IMR-90 (cell line): ENCODE data around the gene UBE2C. TPM values are rescaled to one million over a fixed set of nuclear protein-coding genes. Genes with fewer than 3 reads are reported as not detected.

Source experiments
- ATAC-seq: fragments of 200-7000 bp; cut with Tn5 transposase; 2 replicates; pipeline ENCODE4 v1.9.1; 2020; ENCODE audit warnings: low read depth, mild to moderate bottlenecking, moderate library complexity
- BruUV-seq: library from RNA; stranded (reverse); fragments of 400-500 nt; replicated peaks from 2 replicates; lab custom pipeline; 2021; lab: Mats Ljungman, UMichigan
- CTCF ChIA-PET: fragments of 300-600 bp; formaldehyde crosslinking; extraction: SDS; loops from one replicate; lab custom pipeline; 2021; ENCODE audit warnings: antibody characterized with exemption; lab: Yijun Ruan, JAX
- POLR2A ChIA-PET: fragments of 300-600 bp; sonication (Branson Sonifier 250); formaldehyde crosslinking; loops from one replicate; lab custom pipeline; 2022; ENCODE audit warnings: antibody characterized with exemption; ENCODE audit not compliant: unreplicated experiment; lab: Charles Lee
- DNase-seq: peaks from one replicate; pipeline ENCODE4 v3.0.0; 2013
- H2AFZ ChIP-seq: replicated peaks from 2 replicates; pipeline ENCODE3; 2013; ENCODE audit warnings: low read length, mild to moderate bottlenecking; ENCODE audit not compliant: poor library complexity
- H2AK5ac ChIP-seq: 2 replicates; pipeline ENCODE4 v1.6.1; 2013; ENCODE audit warnings: low read depth, low read length, inconsistent platforms
- H2AK9ac ChIP-seq: replicated peaks from 2 replicates; pipeline ENCODE3; 2013; ENCODE audit warnings: mild to moderate bottlenecking, low read depth, low read length, moderate library complexity; ENCODE audit not compliant: poor library complexity
- H2BK120ac ChIP-seq: 2 replicates; pipeline ENCODE4 v1.6.1; 2013; ENCODE audit warnings: low read depth, low read length, inconsistent platforms
- H2BK15ac ChIP-seq: 3 replicates; pipeline ENCODE4 v1.6.1; 2013; ENCODE audit warnings: low read depth, low read length, inconsistent platforms
- H2BK20ac ChIP-seq: 2 replicates; pipeline ENCODE4 v1.6.1; 2013; ENCODE audit warnings: low read depth, mild to moderate bottlenecking, inconsistent platforms, low read length, moderate library complexity
- H2BK5ac ChIP-seq: 2 replicates; pipeline ENCODE4 v1.6.1; 2013; ENCODE audit warnings: mild to moderate bottlenecking, low read depth, low read length, inconsistent platforms; ENCODE audit not compliant: poor library complexity, severe bottlenecking
- H3K14ac ChIP-seq: replicated peaks from 2 replicates; pipeline ENCODE4 v1.6.1; 2013; ENCODE audit warnings: low read depth, low read length, inconsistent platforms
- H3K18ac ChIP-seq: 2 replicates; pipeline ENCODE4 v1.6.1; 2013; ENCODE audit warnings: low read depth, low read length, control low read depth
- H3K23ac ChIP-seq: 2 replicates; pipeline ENCODE4 v1.6.1; 2013; ENCODE audit warnings: low read depth, low read length, inconsistent platforms
- H3K27ac ChIP-seq: 2 replicates; pipeline ENCODE4 v1.5.1; 2013; ENCODE audit warnings: mild to moderate bottlenecking, control low read depth, low read length; ENCODE audit not compliant: insufficient read depth
- H3K27me3 ChIP-seq: 2 replicates; pipeline ENCODE4 v1.6.1; 2013; ENCODE audit warnings: low read length; ENCODE audit not compliant: control insufficient read depth, insufficient read depth
- H3K36me3 ChIP-seq: 2 replicates; pipeline ENCODE4 v1.6.1; 2013; ENCODE audit warnings: low read length, mixed read lengths; ENCODE audit not compliant: control insufficient read depth, insufficient read depth
- H3K4ac ChIP-seq: 2 replicates; pipeline ENCODE4 v1.6.1; 2013; ENCODE audit warnings: low read depth, low read length, inconsistent platforms
- H3K4me1 ChIP-seq: 2 replicates; pipeline ENCODE4 v1.6.1; 2013; ENCODE audit warnings: low read length, mixed read lengths; ENCODE audit not compliant: control insufficient read depth, insufficient read depth
- H3K4me2 ChIP-seq: 2 replicates; pipeline ENCODE4 v1.6.1; 2013; ENCODE audit warnings: low read depth, mild to moderate bottlenecking, control low read depth, low read length, moderate library complexity
- H3K4me3 ChIP-seq: 2 replicates; pipeline ENCODE4 v1.5.1; 2013; ENCODE audit warnings: low read depth, mild to moderate bottlenecking, control low read depth, low read length, moderate library complexity; ENCODE audit not compliant: insufficient read depth
- H3K56ac ChIP-seq: 2 replicates; pipeline ENCODE4 v1.6.1; 2013; ENCODE audit warnings: low read length, inconsistent platforms; ENCODE audit not compliant: insufficient read depth; ENCODE audit errors: extremely low read depth
- H3K79me1 ChIP-seq, 2 experiments: 2 replicates each; pipeline ENCODE4 v1.6.1; 2013; ENCODE audit warnings: low read length in 2 of 2, inconsistent platforms in 1 of 2, low read depth in 1 of 2
- H3K9ac ChIP-seq: 2 replicates; pipeline ENCODE4 v1.6.1; 2013; ENCODE audit warnings: low read depth, low read length, control low read depth
- H3K9me1 ChIP-seq: 2 replicates; pipeline ENCODE4 v1.6.1; 2013; ENCODE audit warnings: low read length, inconsistent platforms; ENCODE audit not compliant: insufficient read depth
- H3K9me3 ChIP-seq: 2 replicates; pipeline ENCODE4 v1.6.1; 2013; ENCODE audit warnings: low read length; ENCODE audit not compliant: control insufficient read depth, insufficient read depth
- H4K20me1 ChIP-seq: 2 replicates; pipeline ENCODE4 v1.6.1; 2013; ENCODE audit warnings: low read length, inconsistent platforms; ENCODE audit not compliant: insufficient read depth
- H4K5ac ChIP-seq: 2 replicates; pipeline ENCODE4 v1.6.1; 2013; ENCODE audit warnings: mild to moderate bottlenecking, low read depth, low read length, control low read depth
- H4K8ac ChIP-seq, 2 experiments: 2 replicates each; pipeline ENCODE4 v1.6.1; 2013; ENCODE audit warnings: low read depth in 2 of 2, low read length in 2 of 2, control low read depth in 1 of 2, inconsistent platforms in 1 of 2
- H4K91ac ChIP-seq: 2 replicates; pipeline ENCODE4 v1.6.1; 2013; ENCODE audit warnings: low read depth, low read length, inconsistent platforms; ENCODE audit not compliant: insufficient read depth
- POLR2A ChIP-seq: IDR thresholded peaks from 2 replicates; pipeline ENCODE4 v1.6.1; 2012; ENCODE audit warnings: mild to moderate bottlenecking, low read depth, low read length
- RCOR1 ChIP-seq: IDR thresholded peaks from 2 replicates; pipeline ENCODE4 v1.6.1; 2012; ENCODE audit warnings: mild to moderate bottlenecking, low read length, improper control_type of control experiment; ENCODE audit not compliant: insufficient replicate concordance
- WGBS, 2 experiments: methylation state at CpG; one replicate each; pipeline versions ENCODE4 v1.1.5 to v1.1.7; 2013; ENCODE audit warnings: missing lambda C conversion rate in 2 of 2; ENCODE audit not compliant: insufficient read length in 1 of 2; ENCODE audit errors: extremely low coverage in 2 of 2; 5-methylcytosine and 5-hydroxymethylcytosine counted together
- dilution Hi-C: fragments of 300-500 bp; cut with HindIII; formaldehyde crosslinking; loops from one replicate; pipeline ENCODE4 v1.14.3; 2018; ENCODE audit warnings: low sequenced_read_pairs; ENCODE audit not compliant: unreplicated experiment
- in situ Hi-C: fragments of 300-500 bp; cut with MboI; formaldehyde crosslinking; loops from 3 replicates; pipeline ENCODE4 v1.14.3; 2019; ENCODE audit warnings: low sequenced_read_pairs, inconsistent platforms, mixed read lengths
- intact Hi-C: fragments of 100-400 bp; cut with micrococcal nuclease; formaldehyde crosslinking; loops from 2 replicates; pipeline ENCODE4 v1.10.0; 2022
- polyA plus RNA-seq, 3 experiments: library from polyadenylated mRNA; depleted of rRNA; stranded (reverse); fragments of >200 nt; gene quantifications; 2 replicates each; pipeline ENCODE4 v1.2.3, GENCODE V29; 2012; ENCODE audit warnings: low replicate concordance in 1 of 3
- total RNA-seq: library from RNA; depleted of rRNA; stranded (reverse); fragments of >200 nt; gene quantifications from 2 replicates; pipeline ENCODE4 v1.2.3, GENCODE V29; 2012

Gene UBE2C
- total and polyA plus RNA-seq, 2 of the 4 experiments (the other 2 are of a cell fraction), result 43.4 to 120 TPM

DNA sequence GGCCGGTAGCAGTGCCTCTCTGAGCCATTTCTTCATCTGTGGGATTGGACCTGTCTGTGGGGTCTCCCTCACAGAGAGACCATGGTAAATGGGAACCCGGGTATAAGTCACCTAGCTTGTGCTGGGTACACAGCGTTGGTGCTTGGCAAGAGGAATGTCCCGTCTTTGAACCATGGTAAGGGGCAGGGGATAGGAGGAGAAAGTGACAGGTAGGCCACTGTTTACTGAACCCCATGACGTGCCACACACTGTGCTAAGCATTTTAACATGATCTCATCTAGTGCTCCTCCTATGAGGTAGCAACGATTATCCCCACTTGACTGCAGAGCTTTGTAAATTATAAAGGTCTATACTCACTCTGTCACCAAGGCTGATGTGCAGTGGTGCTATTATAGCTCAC lies 15.3 kb downstream of the UBE2C start:
- no peak overlapping the region for H2BK5ac ChIP-seq
- dilution Hi-C loops (no loop called here), in situ Hi-C loops (no loop called here), intact Hi-C loops (no loop called here)
- no TSS peak for BruUV-seq
- TF ChIP-seq RCOR1, result no peak
- no peak for TF ChIP-seq POLR2A
- H3K56ac ChIP-seq, result no peak overlapping the region
- no peak overlapping the region for H2BK20ac ChIP-seq
- H3K18ac ChIP-seq, result no peak overlapping the region
- H4K91ac ChIP-seq, result no peak overlapping the region
- H2AK5ac ChIP-seq, result no peak overlapping the region
- no peak overlapping the region for H3K4ac ChIP-seq
- no peak overlapping the region for H3K27ac ChIP-seq
- H3K4me3 ChIP-seq, result no peak overlapping the region
- H3K9me3 ChIP-seq, result no peaks in the 10 kb centered on the region
- H3K4me2 ChIP-seq, result no peak overlapping the region
- H3K9me1 ChIP-seq, result no peaks in the 10 kb centered on the region
- H3K36me3 ChIP-seq, result no peaks in the 10 kb centered on the region
- H2AFZ ChIP-seq, result no peak overlapping the region
- H4K5ac ChIP-seq, result no peak overlapping the region
- H2BK15ac ChIP-seq, result no peak overlapping the region
- H4K20me1 ChIP-seq, result no peaks in the 10 kb centered on the region
- no peak overlapping the region for H3K23ac ChIP-seq
- peaks cover 2% of the 10 kb centered on the region; the same call in 1 of the 2 replicates for H3K27me3 ChIP-seq
- H2BK120ac ChIP-seq, result no peak overlapping the region
- POLR2A ChIA-PET, result no interaction called here
- no peak for ATAC-seq
- H2AK9ac ChIP-seq, result peak overlapping the region; percentile 50
- no CpG with 5 or more reads among the region's 6 CpGs for WGBS, 2 experiments
- no peak overlapping the region for H3K9ac ChIP-seq
- DNase-seq, result no peak
- no peak overlapping the region for H4K8ac ChIP-seq
- CTCF ChIA-PET, result no interaction called here
- no peaks in the 10 kb centered on the region for H3K79me1 ChIP-seq
- H3K14ac ChIP-seq, result no peak overlapping the region
- H3K4me1 ChIP-seq, result peaks cover 18% of the 10 kb centered on the region
